Tongue (tissue), 2 donors: ENCODE measurements around the gene CRISP1. TPM values are rescaled to one million over a fixed set of nuclear protein-coding genes. Genes with fewer than 3 reads are reported as not detected.
"Not testable (repeated sequence)": the region's sequence is repeated elsewhere in the genome, so short reads cannot be mapped to it uniquely, and the experiment has no call there.

Experiments used
- DNase-seq: peaks from one replicate; pipeline ENCODE4 v3.0.0-alpha.2; 2015
- total RNA-seq: library from RNA; depleted of rRNA; stranded (reverse); fragments of >200 nt; gene quantifications from one replicate; pipeline ENCODE4 v1.2.3, GENCODE V29; 2014

The CRISP1 gene, protein sequence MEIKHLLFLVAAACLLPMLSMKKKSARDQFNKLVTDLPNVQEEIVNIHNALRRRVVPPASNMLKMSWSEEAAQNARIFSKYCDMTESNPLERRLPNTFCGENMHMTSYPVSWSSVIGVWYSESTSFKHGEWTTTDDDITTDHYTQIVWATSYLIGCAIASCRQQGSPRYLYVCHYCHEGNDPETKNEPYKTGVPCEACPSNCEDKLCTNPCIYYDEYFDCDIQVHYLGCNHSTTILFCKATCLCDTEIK
- total RNA-seq, result not detected

DNA sequence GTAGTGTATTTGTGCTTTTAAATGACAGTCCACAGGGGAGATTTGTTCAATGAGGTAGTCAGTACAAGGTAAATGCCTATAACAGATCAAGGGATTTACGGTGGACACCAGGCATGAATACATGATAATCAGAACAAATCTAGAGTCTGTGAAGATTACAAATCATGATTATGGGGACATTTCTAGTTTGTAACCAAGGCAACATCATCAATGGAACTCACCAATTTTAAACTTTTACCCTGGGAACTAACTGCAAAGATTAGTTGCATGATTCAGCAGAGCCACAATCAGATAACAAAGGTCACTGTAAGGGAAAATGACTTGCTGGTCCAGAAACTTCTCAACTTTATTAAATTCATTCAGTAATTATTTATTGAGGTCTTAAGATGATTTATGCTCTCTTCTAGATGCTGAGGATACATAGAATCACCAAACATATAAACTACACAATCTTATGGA, at the start of gene CRISP1:
Gene CRISP1 (minus strand): TSS at position 51 of the 459 bp plus-strand sequence. CDS start 9,135 bp downstream, outside the sequence.
- no peak for DNase-seq

DNA sequence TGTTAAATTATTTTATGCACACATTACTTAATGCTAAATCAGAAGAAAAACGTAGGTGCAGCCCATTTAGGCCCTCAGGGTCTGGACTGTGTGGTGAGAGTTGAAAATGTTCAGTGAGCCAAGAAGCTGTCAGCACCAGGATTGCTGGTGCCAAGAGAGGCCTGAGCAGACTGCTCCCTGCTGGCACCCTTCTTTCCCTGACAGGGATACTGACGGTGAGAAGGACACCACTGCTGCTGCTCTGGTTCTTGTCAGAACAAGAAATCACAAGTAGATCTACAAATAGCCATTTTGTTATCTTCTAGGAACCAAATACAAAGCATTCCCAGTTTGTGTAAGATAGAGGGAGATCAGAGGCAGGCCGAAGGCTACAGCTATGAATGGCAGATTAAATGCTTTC, 48.7 kb upstream of the CRISP1 start:
- peak; percentile 81 for DNase-seq

DNA sequence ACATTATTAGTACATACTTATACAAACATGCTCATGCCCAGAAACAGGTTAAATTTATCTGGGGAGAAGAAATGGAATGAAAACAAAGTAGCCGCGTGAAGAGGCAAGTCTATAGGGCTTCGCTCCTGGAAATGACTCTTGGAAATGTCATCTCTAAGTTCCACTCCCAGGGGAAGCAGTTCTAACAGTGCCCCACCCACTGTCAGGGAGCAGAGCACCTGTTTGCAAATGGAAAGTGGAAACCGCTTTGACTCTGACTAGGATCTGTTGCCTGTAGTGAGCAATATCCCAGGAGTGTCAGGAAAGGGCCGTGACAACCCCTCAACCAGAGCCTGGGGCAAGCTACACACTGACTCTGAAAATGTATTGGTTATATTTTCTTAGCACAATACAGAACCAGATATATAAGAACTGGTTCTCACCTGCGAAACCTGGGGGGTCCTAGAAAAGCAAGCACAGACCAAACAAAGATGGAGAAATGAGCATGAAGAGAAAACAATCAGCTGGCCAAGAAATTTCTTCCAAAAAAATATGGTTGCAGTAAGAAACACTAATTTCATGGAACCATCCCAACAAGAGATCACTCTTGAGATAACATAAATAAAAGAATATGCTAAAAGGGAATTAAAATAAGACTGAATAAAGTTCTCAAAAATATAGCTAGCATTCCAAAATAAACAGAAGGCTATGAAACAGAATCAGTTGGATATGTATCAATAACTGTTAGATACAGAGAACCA, 47.5 kb upstream of the CRISP1 start:
- DNase-seq, result peak; percentile 66

DNA sequence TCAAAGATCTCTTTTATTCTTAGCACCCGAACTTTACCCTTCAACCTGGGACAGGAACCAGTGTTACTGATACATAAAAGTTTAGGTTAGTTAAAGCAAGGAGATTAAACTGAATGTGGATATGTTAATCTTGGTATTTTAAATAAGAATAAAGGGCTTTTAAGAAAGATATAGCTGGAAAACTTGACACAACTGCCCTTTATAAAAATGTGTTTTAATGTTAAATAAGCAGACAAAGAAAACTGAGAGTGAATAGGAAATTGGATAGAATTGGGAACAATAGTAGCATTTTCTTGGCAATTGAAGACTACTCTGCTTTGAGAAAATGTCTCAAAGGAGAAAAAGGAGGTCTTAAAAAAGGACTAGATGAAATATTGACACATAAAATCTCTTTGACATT, 45.9 kb upstream of the CRISP1 start:
- DNase-seq, result no peak

DNA sequence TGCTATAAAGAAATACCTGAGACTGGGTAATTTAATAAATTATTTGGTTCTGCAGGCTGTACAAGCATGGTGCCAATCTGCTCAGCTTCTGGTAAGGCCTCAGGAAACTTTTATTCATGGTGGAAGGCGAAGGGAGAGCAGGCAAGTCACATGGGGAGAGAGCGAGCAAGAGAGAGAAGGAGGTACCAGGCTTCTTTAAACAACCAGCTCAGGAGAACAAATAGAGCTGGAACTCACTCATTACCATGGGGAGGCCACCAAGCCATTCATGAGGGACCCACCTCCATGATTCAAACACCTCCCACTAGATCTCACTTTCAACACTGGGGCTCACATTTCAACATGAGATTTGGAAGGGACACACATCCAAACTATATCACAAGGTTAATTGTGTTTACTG, 44.9 kb upstream of the CRISP1 start:
- no peak for DNase-seq

DNA sequence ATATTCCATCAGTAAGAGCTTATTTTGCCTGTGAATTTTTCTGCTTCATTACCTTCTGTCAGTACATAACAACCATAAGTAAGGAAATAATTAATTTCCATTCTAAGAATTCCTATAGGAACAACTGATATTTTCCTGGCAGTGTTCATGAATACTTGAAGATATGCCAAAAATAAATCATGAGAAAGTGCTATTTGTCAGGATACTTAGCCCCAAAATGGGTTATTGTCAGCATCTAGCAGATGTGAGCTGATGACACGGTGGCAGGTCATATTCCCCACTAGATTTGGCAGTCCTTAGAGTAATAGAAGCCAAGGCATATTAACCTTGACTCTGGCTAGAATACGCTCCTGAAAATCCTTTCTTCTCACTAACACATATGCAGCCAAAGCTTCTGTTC, 43.2 kb upstream of the CRISP1 start:
- DNase-seq, result peak; percentile 92

DNA sequence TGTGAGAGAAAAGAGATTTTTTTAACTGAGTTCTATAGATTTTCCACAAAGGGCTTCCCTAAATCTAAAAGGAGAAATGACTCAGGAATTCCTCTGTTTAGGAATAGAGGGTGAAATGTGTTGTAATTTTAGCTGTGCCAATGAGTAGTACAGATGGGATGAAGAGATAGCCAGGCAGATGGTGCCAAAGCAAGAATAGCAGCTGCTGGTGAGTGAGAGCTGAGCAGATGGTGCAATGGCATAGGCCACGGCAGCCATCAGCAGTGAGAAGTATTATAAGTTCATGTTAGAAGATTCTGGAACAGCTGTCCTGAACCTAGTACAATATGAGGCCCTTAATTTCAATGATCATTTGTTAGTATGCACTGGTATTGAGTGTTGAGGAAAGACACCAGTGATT, 40.2 kb upstream of the CRISP1 start:
- DNase-seq, result peak; percentile 93

DNA sequence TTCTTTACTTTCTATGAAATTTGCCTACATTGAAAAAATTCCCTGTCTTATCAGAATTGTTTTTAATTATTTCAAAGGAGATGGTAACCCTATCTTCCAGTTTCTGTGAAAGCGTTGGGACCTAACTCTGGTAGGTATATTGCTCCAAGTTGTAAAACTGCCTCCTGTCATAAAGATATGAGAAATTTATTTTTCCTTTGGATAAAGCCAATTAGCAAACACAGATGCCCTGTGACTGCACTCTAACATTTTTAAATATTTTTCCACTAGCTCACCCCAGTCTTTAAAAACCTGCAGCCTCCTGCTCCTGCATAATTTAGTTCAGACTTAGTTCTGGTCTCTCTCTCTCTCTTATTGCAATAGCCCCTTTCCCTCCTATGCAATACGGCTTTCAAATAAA, 39.0 kb upstream of the CRISP1 start:
- DNase-seq, result no peak

DNA sequence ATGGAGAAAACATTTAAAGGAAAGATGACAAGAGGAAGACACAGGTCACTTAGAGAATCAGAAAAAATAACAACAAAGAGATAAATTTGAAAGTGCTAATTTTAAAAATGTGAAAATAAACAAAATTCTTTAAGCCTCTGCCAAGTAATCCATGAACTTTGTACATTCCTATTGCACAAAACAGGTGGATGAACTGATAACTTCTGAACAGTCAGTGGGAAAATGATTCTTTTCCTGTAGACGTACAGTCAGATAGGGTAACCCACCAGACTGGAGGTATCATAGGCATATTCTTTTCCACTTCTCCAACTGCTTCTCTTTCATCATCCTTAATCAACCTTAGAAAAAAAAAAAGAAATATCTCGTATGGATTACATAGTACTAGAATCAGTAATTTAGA, 36.5 kb upstream of the CRISP1 start:
- no peak for DNase-seq

DNA sequence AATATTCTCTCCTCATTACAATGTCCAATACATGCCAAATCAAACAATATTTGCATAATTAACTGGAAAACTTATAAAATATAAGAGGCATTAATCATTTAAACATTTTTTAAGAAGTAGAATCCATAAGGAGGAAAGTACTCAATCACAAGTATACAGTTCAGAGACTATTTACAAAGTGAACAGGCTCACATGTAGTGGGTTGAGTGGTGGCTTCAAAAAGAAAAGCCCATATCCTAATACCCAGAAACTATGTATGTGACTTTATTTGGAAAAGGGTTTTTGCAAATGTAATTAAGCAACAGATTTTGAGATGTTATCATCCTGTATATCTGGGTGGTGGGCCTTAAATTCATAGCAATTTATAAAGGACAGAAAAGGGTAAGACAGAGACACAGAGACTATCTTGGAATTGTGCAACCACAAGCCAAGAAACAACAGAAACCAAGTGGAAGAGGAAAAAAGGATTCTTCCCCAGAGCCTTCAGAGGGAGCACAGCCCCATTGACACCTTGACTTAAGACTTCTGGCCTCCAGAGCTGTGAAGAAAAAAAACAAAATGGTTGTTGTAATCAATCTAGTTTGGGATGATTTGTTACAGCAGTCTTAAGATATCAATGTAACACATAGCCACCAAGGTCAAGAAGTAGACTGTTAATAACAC, 32.7 kb upstream of the CRISP1 start:
- no peak for DNase-seq

DNA sequence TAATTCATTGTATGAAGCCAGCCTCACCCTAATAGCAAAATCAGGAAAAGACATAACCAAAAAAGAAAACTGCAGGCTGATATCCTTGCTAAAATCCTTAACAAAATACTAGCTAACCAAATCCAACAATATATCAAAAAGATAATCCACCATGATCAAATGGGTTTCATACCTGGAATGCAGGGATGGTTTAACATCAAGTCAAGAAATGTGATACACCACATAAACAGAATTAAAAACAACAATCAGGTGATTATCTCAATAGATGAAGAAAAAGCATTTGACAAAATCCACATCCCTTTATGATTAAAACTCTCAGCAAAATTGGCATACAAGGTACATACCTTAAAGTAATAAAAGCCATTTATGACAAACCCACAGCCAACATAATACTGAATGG, 29.2 kb upstream of the CRISP1 start:
- not testable (repeated sequence) for DNase-seq

DNA sequence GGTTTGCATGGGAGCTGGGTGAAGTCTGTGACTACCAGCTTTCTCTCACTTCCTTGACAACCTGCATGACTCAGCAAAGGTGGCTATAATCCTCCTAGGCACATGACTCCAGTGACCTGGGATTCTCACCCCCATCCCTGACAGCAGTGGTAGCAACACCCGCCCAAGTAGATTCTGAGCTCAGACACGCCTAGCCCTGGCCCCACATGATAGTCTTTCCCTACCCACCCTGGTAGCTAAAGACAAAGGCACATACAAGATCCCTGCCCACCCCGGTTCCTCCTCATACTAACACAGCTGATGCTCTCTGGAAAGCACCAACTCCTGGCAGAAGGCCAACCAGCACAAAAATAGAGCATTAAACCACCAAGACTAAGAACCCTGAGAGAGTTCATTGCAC, 25.9 kb upstream of the CRISP1 start:
- peak; percentile 48 for DNase-seq

DNA sequence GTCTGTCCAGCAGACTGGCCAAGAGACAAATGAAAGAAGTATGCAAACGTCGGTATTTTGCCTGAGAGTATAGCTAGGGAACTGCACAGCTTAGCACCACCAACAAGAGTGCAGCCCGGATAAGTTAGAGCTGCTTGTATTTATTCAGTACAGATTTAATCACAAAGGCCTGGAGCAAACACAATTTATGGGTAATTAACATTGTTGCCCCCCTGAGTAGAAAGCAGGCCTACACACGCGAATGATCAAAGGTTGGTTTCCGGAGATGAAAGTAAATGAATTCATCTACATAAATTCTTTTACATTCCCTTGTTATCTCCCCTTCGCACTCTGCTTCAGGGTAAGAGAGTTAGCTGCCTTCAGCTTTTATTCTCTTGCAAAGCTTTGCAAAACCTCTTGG, 24.7 kb upstream of the CRISP1 start:
- DNase-seq, result no peak

DNA sequence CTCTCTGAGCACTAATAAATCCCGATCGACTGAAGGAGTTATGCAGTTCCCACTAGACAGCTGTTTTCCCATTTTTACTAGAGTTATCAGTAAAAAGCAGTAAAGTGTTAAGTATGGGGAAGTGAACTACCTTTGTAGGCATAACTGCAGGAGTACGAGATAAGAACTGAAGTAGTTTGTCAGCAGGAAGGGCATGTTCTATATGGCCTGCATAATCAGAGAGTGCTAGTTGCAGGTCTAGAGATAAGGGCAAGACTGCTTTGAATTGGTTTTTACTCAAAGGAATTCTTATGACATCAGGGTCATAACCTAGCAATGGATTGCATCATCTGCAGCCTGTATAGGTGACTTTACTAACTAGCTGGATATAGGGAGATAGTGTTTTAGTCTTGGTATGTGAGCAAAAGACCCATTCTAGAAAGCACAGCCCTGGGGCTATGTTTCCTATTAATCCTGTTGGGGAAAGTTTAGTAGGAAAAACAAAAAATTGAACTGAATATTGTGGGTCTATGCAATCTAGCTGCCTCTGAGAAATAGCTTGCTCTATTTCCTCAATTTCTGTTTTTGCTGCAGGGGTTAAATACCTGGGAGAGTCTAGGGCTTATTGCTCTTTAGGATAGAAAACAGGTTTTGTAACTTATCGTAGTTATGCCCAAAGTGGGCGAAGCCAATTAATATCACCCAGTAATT, 22.6 kb upstream of the CRISP1 start:
- DNase-seq, result no peak

DNA sequence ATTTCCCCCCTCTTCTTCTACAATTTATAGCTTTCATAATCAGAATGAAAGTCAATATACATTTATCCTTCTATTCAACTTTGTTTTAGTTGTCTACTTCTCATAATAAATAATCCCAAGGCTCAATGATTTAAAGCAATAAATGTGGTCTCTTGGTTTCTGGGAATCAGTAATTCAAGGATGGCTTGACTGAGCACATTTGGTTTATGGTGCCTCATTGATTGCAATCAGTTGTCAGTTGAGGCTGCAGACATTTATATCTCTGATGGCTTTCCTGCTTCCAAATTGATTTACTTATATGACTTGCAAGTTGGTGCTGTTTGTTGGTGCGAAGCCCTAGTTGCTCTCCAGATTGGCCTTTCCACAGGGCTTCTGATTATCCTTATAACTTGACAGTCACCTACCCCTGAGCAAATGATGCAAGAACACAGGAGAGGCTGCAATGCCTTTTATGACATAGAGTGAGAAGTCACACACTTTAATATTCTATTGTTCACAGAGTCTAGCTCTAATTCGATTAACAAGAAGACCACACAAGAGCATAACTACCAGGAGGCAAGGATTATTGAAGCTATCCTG, 2.7 kb upstream of the CRISP1 start:
- no peak for DNase-seq

DNA sequence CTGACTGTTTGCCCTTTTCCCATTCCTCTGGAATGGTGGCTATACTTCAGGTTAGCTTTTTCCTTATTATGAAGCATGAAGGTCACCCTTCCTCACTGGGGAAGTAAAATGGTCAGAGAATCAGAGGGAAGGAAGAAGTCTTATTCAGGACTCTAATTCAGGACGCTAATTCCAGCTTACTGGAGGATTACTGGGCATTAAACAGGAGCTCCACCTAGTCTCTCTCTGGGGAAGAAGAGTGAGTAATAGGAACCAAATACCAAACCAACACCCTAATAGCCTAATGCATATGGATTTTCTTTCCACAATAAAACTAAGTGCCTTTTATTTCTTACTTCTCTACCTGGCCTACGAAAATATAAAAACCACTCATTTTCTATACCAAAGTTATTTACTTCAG, 10.1 kb downstream of the CRISP1 start:
- no peak for DNase-seq

DNA sequence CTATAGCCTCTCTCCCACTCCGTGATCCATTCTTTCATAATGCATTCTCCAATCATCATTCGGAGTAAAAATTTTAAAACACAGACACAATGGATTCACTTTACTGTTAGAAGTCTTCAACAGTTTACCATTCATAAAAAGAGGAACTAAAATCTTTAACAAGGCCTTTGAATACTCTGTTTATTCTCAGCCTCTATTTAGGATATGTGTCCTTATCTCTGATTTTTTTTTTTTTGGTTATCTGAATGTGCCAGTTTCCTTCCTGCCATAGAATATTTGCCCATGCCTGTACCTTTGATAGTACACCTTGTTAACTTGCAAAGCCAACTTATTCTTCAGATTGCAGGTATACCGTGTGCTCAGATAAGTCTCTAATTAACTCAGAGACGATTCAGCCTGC, 11.1 kb downstream of the CRISP1 start:
- no peak for DNase-seq

DNA sequence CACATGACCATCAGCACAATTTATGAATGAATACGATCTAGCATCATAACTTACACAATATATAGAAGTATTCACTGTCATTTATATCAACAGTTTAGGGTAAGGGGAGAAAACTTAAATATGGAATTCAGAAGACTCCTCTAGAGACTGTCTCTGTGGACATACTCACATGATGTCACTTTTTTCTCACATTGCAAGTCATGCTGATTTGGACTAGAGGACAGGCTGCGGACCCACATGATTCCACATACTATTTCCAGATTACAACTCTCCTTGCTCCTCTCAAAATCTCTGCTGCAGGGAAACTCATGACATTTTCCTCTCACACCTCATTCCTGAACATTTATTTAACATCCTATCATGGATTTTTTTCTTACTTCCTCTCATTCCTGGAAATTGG, 13.4 kb downstream of the CRISP1 start:
- no peak for DNase-seq

DNA sequence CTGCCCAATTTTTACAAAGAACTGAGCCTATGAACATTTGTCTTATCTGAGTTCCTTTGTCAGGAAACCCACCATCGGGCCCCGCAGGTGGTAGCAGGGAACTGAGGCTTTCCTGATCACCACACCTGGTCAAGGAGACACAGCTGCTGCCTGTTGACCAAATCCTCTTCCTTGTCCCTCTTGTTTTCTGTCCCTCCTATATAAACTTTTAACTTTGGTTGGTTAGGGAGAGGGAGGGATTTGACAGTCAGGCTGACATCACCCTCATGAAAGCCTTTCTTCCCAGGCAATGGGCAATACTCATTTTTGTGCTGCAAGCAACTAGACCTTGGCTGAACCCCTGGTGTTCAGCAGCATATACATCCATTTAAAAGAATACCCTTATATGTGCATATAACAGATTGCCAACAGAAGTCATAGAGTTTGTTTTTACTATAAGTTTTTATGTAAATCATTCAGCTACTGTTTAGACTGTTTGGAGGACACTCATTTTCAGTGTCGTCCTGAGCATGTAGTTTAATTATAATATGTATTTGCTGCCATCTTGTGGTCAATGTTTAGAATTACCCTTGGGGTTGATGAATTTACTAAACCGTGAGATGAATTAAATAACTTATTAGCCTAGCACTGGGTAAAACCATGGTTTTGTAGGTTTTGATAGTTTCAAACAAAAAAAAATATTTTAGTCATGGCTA, 17.0 kb downstream of the CRISP1 start:
- DNase-seq, result peak; percentile 73

DNA sequence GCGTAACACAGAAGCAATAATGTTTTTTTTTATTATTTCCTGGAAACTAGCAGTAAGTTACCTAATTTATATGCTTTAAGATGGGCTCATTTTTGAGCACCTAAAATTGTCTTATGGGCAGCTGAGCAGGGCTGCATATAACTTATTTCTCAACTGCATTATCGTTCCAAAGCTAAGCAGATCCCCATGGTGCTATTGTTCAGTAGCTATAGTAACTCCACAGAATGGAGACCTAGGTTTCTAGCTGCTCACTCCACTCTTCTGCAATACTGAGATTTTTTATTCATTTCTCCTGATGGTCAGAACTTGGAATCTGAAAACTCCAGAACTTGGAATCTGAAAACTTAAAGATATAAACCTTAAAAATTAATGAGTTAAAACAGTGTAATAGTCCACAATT, 18.7 kb downstream of the CRISP1 start:
- no peak for DNase-seq

DNA sequence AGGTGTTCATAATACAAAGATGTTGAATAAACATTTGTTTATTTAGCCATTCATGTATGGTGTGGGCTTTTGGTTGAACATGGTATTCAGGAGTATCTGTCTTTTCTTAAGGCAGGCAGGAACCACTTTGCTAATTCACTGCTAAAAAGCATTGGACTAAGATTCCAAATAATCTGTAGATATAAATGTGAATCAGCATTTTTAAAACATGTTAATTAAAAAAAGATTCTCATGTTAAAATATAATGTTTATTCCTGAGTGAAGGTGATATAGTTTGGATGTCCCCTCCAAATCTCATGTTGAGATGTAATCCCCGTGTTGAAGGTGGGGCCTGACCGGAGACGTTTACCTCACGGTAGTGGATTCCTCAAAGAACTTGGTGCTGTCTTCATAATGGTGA, 19.3 kb downstream of the CRISP1 start:
- DNase-seq, result no peak

DNA sequence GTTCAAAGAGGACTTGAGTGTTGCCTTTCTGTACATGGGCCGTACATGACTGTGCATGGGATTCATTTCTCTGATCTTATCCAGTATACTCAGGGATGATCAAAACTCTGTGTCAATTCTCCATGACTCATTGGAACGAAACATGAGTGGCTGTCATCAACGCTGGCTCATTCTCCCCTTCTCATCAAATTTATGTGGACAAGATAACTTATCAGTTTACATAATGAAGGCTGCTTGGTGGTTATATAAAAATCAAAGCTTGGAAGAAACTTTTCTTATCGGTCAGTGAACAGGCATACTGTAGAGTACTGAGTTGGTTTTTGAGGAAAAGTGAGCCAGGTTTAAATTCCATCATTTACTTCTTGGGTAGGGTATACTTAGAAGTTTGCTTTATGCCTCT, 24.9 kb downstream of the CRISP1 start:
- no peak for DNase-seq
